Gastrocnemius medialis (tissue), 4 donors: ENCODE measurements around the gene PPP6R2.
"Not testable (repeated sequence)": the region's sequence is repeated elsewhere in the genome, so short reads cannot be mapped to it uniquely, and the experiment has no call there.

Source experiments
- POLR2A ChIP-seq, 2 donors: fragments of 450-650 bp; IDR thresholded peaks; one replicate each; pipeline ENCODE4 v1.6.1; 2017; ENCODE audit warnings: antibody characterized with exemption in 2 of 2, mild to moderate bottlenecking in 2 of 2, moderate library complexity in 2 of 2
- TF ChIP-seq, protein P1 (sequence below), 5 experiments: fragments of 450-650 bp in 3 of 5; fragments of 200-600 bp in 2 of 5; sonication (generic) in 2 of 5; IDR thresholded peaks in 4 of 5; conservative IDR thresholded peaks in 1 of 5; 1 replicate in 4 of 5; 2 replicates in 1 of 5; pipeline ENCODE4 v1.5.1; 2016 to 2019; ENCODE audit warnings: antibody characterized with exemption in 5 of 5, mild to moderate bottlenecking in 3 of 5, moderate library complexity in 3 of 5

DNA sequence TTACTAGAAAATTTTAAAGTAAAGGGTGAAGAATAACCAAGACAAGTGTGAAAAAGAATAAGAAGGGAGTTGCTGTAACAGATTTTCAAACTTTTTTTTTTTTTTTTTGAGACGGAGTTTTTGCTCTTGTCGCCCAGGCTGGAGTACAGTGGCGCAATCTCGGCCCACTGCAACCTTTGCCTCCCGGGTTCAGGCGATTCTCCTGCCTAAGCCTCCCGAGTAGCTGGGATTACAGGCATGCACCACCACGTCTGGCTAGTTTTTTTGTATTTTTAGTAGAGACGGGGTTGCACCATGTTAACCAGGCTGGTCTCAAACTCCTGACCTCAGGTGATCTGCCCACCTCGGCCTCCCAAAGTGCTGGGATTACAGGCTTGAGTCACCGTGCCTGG, 20.7 kb downstream of the PPP6R2 start:
- TF ChIP-seq, protein P1, sequence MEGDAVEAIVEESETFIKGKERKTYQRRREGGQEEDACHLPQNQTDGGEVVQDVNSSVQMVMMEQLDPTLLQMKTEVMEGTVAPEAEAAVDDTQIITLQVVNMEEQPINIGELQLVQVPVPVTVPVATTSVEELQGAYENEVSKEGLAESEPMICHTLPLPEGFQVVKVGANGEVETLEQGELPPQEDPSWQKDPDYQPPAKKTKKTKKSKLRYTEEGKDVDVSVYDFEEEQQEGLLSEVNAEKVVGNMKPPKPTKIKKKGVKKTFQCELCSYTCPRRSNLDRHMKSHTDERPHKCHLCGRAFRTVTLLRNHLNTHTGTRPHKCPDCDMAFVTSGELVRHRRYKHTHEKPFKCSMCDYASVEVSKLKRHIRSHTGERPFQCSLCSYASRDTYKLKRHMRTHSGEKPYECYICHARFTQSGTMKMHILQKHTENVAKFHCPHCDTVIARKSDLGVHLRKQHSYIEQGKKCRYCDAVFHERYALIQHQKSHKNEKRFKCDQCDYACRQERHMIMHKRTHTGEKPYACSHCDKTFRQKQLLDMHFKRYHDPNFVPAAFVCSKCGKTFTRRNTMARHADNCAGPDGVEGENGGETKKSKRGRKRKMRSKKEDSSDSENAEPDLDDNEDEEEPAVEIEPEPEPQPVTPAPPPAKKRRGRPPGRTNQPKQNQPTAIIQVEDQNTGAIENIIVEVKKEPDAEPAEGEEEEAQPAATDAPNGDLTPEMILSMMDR (IDR thresholded peaks at IDR 0.05 in 4 of 5, conservative IDR thresholded peaks at IDR 0.05 in 1 of 5) = not testable (repeated sequence)
- TF ChIP-seq POLR2A (IDR thresholded peaks at IDR 0.05) = not testable (repeated sequence)
